ENCODE measurements around the gene WDR88.

GRCh38 chr19:33132021-33132420 is at the start of gene WDR88:
- TF ChIP-seq CTCF (conservative IDR thresholded peaks at IDR 0.05; ENCODE audit: low read depth in 2 of 2) (no peak), POLR2AphosphoS5 (IDR thresholded peaks at IDR 0.05; ENCODE audit: low read depth) (no peak), ETS1 (IDR thresholded peaks at IDR 0.05) (no peak), EZH2 (IDR thresholded peaks at IDR 0.05; ENCODE audit: low read depth, unreplicated experiment) (no peak), NANOG (IDR thresholded peaks at IDR 0.05; ENCODE audit: borderline replicate concordance) (no peak), ZNF331 (CRISPR knock-in tag; IDR thresholded peaks at IDR 0.05; ENCODE audit: low read depth) (no peak), EZH2phosphoT487 (IDR thresholded peaks at IDR 0.05; ENCODE audit: unreplicated experiment) (no peak), CREB1 (CRISPR knock-in tag; IDR thresholded peaks at IDR 0.05; ENCODE audit: low read depth) (no peak), ZNF114 (CRISPR knock-in tag; IDR thresholded peaks at IDR 0.05) (no peak), REST (IDR thresholded peaks at IDR 0.05; ENCODE audit: unreplicated experiment) (no peak)
